Liver (tissue), 9 donors: ENCODE measurements around the gene CAPNS2. TPM values are rescaled to one million over a fixed set of nuclear protein-coding genes. Genes with fewer than 3 reads are reported as not detected.
"Not testable (repeated sequence)": the region's sequence is repeated elsewhere in the genome, so short reads cannot be mapped to it uniquely, and the experiment has no call there.

ENCODE experiments used
- DNase-seq: peaks from one replicate; pipeline ENCODE4 v3.0.0-alpha.2; 2017; ENCODE audit warnings: low spot score
- H3K27ac ChIP-seq, 2 donors: one replicate each; pipeline ENCODE4 v1.7.0; 2013; ENCODE audit warnings: inconsistent platforms in 2 of 2, low read length in 2 of 2, control low read depth in 1 of 2, low read depth in 1 of 2, mild to moderate bottlenecking in 1 of 2
- H3K27me3 ChIP-seq, 4 donors: one replicate each; pipeline versions ENCODE4 v1.6.1 to v1.7.0; 2013; ENCODE audit warnings: low read length in 3 of 4, inconsistent platforms in 1 of 4, mild to moderate bottlenecking in 1 of 4, moderate library complexity in 1 of 4; ENCODE audit not compliant: control insufficient read depth in 4 of 4, insufficient read depth in 4 of 4
- H3K36me3 ChIP-seq, 4 donors: one replicate each; pipeline versions ENCODE4 v1.6.1 to v1.7.0; 2013; ENCODE audit warnings: low read length in 3 of 4, mild to moderate bottlenecking in 3 of 4, low read depth in 1 of 4, moderate library complexity in 1 of 4; ENCODE audit not compliant: control insufficient read depth in 4 of 4, insufficient read depth in 3 of 4
- H3K4me1 ChIP-seq, 4 donors: one replicate each; pipeline versions ENCODE4 v1.6.1 to v1.7.0; 2013; ENCODE audit warnings: low read length in 3 of 4, mild to moderate bottlenecking in 3 of 4, moderate library complexity in 1 of 4; ENCODE audit not compliant: control insufficient read depth in 4 of 4, insufficient read depth in 4 of 4
- H3K4me3 ChIP-seq, 3 donors: one replicate each; pipeline versions ENCODE4 v1.6.1 to v1.7.0; 2013; ENCODE audit warnings: low read length in 3 of 3, control low read depth in 1 of 3, low read depth in 1 of 3, mild to moderate bottlenecking in 1 of 3
- H3K9ac ChIP-seq, 2 donors: one replicate each; pipeline ENCODE4 v1.7.0; 2013; ENCODE audit warnings: low read length in 2 of 2, mild to moderate bottlenecking in 2 of 2, moderate library complexity in 2 of 2, control low read depth in 1 of 2, low read depth in 1 of 2
- H3K9me3 ChIP-seq, 4 donors: one replicate each; pipeline versions ENCODE4 v1.6.1 to v1.7.0; 2013; ENCODE audit warnings: low read length in 3 of 4; ENCODE audit not compliant: control insufficient read depth in 4 of 4
- CTCF ChIP-seq: fragments of 150-350 bp; IDR thresholded peaks from 2 replicates; pipeline ENCODE4 v1.5.1; 2017; ENCODE audit warnings: improper control_type of control experiment, low read depth, low read length; ENCODE audit not compliant: missing input control
- EGR1 ChIP-seq, 2 donors: IDR thresholded peaks; 2 replicates each; pipeline ENCODE4 v1.6.1; 2016 to 2018; ENCODE audit warnings: antibody characterized with exemption in 2 of 2, low read depth in 2 of 2
- FOXA1 ChIP-seq: IDR thresholded peaks from 2 replicates; pipeline ENCODE4 v1.6.1; 2016; ENCODE audit warnings: antibody characterized with exemption
- FOXA2 ChIP-seq: IDR thresholded peaks from 2 replicates; pipeline ENCODE4 v1.6.1; 2016; ENCODE audit warnings: antibody characterized with exemption
- GABPA ChIP-seq, 2 donors: IDR thresholded peaks in 1 of 2; conservative IDR thresholded peaks in 1 of 2; 2 replicates each; pipeline ENCODE4 v1.6.1; 2016; ENCODE audit warnings: antibody characterized with exemption in 2 of 2, mild to moderate bottlenecking in 1 of 2, moderate library complexity in 1 of 2
- HNF4A ChIP-seq, 2 donors: conservative IDR thresholded peaks; 2 replicates each; pipeline ENCODE4 v1.6.1; 2016; ENCODE audit warnings: antibody characterized with exemption in 2 of 2, mild to moderate bottlenecking in 2 of 2
- HNF4G ChIP-seq: IDR thresholded peaks from 2 replicates; pipeline ENCODE4 v1.6.1; 2016; ENCODE audit warnings: antibody characterized with exemption
- JUND ChIP-seq, 2 donors: IDR thresholded peaks; 2 replicates each; pipeline ENCODE4 v1.6.1; 2016; ENCODE audit warnings: antibody characterized with exemption in 2 of 2
- MAX ChIP-seq: IDR thresholded peaks from 2 replicates; pipeline ENCODE4 v1.6.1; 2016; ENCODE audit warnings: antibody characterized with exemption
- RXRA ChIP-seq, 2 donors: IDR thresholded peaks; 2 replicates each; pipeline ENCODE4 v1.6.1; 2017 to 2018; ENCODE audit warnings: antibody characterized with exemption in 2 of 2, mild to moderate bottlenecking in 1 of 2
- SP1 ChIP-seq: IDR thresholded peaks from 2 replicates; pipeline ENCODE4 v1.6.1; 2018; ENCODE audit warnings: antibody characterized with exemption, mild to moderate bottlenecking
- TAF1 ChIP-seq: conservative IDR thresholded peaks from 2 replicates; pipeline ENCODE4 v1.6.1; 2016; ENCODE audit warnings: antibody characterized with exemption, mild to moderate bottlenecking
- YY1 ChIP-seq: IDR thresholded peaks from 2 replicates; pipeline ENCODE4 v1.6.1; 2016; ENCODE audit warnings: antibody characterized with exemption, mild to moderate bottlenecking
- WGBS: extraction: QIAGEN DNeasy Blood & Tissue Kit; methylation state at CpG from one replicate; pipeline ENCODE4 v1.1.7; 2013; 5-methylcytosine and 5-hydroxymethylcytosine counted together
- polyA plus RNA-seq, 2 donors: library from polyadenylated mRNA; stranded (reverse) in 1 of 2; unstranded in 1 of 2; fragments of 200-250 nt in 1 of 2; fragments of >200 nt in 1 of 2; fragmentation: Nextera tagmentation in 1 of 2; extraction: Ambion mirVana in 1 of 2; gene quantifications; one replicate each; pipeline versions ENCODE4 v1.2.1 to v1.2.3, GENCODE V29; 2013 to 2015
- total RNA-seq, 2 donors: library from RNA; depleted of rRNA; stranded (reverse); fragments of >200 nt; gene quantifications; one replicate each; pipeline ENCODE4 v1.2.3, GENCODE V29; 2014
- TF ChIP-seq, protein P1 (sequence below): IDR thresholded peaks from 2 replicates; pipeline ENCODE4 v1.6.1; 2016; ENCODE audit warnings: antibody characterized with exemption
- donor health status: healthy.
- donor health status: healthy.
- donor health status: healthy.
- donor health status: healthy.
- donor health status: healthy.

Gene CAPNS2
- total and polyA plus RNA-seq, 4 donors = 0.33 to 0.42 TPM; not detected in 2

DNA sequence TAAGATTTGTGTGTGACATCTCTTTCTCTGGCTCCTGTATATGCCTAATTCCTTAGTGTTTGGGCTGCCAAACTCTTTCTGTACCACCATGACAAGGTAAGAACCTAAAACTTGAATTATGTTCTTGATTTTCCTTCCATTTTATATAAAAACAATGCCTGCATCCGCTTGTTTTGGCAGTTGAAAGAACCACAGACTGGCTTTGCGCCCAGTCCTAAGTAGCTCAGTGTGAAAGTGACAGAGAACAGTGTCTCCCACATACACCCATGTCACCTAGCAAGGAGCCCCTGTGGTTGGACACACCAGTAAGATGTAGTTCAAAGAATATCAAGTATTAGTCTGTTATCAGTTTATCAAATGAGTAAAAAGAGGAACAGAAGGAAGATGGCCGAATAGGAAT lies 48.6 kb downstream of the CAPNS2 start:
- no peaks in the 10 kb centered on the region for H3K4me1 ChIP-seq
- no peak overlapping the region for H3K4me3 ChIP-seq
- DNase-seq = no peak
- no peak overlapping the region for H3K27ac ChIP-seq
- H3K9ac ChIP-seq = no peak overlapping the region
- H3K9me3 ChIP-seq = no peaks in the 10 kb centered on the region
- H3K27me3 ChIP-seq = no peaks in the 10 kb centered on the region
- no peaks in the 10 kb centered on the region for H3K36me3 ChIP-seq
- 81% methylated on average over 3 of the region's 3 CpGs for WGBS
- TF ChIP-seq GABPA (IDR thresholded peaks at IDR 0.05 in 1 of 2, conservative IDR thresholded peaks at IDR 0.05 in 1 of 2) (no peak), JUND (IDR thresholded peaks at IDR 0.05) (no peak), CTCF (no peak), HNF4A (conservative IDR thresholded peaks at IDR 0.05) (no peak), HNF4G (no peak), YY1 (no peak), EGR1 (IDR thresholded peaks at IDR 0.05; ENCODE audit: low read depth in 2 of 2) (no peak), RXRA (IDR thresholded peaks at IDR 0.05) (no peak), SP1 (no peak), FOXA2 (no peak), FOXA1 (no peak), MAX (no peak), TAF1 (no peak)
- TF ChIP-seq, protein P1, sequence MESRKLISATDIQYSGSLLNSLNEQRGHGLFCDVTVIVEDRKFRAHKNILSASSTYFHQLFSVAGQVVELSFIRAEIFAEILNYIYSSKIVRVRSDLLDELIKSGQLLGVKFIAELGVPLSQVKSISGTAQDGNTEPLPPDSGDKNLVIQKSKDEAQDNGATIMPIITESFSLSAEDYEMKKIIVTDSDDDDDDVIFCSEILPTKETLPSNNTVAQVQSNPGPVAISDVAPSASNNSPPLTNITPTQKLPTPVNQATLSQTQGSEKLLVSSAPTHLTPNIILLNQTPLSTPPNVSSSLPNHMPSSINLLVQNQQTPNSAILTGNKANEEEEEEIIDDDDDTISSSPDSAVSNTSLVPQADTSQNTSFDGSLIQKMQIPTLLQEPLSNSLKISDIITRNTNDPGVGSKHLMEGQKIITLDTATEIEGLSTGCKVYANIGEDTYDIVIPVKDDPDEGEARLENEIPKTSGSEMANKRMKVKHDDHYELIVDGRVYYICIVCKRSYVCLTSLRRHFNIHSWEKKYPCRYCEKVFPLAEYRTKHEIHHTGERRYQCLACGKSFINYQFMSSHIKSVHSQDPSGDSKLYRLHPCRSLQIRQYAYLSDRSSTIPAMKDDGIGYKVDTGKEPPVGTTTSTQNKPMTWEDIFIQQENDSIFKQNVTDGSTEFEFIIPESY = no peak

- not testable (repeated sequence) for H3K27ac ChIP-seq, H3K9me3 ChIP-seq, H3K27me3 ChIP-seq, H3K9ac ChIP-seq, H3K4me1 ChIP-seq, H3K4me3 ChIP-seq, H3K36me3 ChIP-seq, DNase-seq
- 86% methylated on average over 11 of the region's 11 CpGs for WGBS
Observed at GRCh38 chr16:55615670-55616069, 49.2 kb downstream of the CAPNS2 start.

Other genes with a start within 250 kb of the CAPNS2 start
- gene IRX6, start 242.5 kb upstream of the CAPNS2 start, total RNA-seq = not detected
- gene IRX6, start 242.5 kb upstream of the CAPNS2 start, polyA plus RNA-seq = not detected
- gene MMP2, start 87.5 kb upstream of the CAPNS2 start, total RNA-seq = 1 to 10 TPM; 4.6 to 6.3 TPM
- 1 to 10 TPM; 2.8 to 6.0 TPM for gene MMP2, start 87.5 kb upstream of the CAPNS2 start, polyA plus RNA-seq
- 1 to 10 TPM; 4.1 to 4.2 TPM for gene LPCAT2, start 57.6 kb upstream of the CAPNS2 start, total RNA-seq
- gene LPCAT2, start 57.6 kb upstream of the CAPNS2 start, polyA plus RNA-seq = 1 to 10 TPM in 1 of 2 donors, under 1 TPM in 1; 0.96 to 1.2 TPM
- under 1 TPM in 1 of 2 donors, not detected in 1; under 0.01 TPM for gene SLC6A2, start 89.3 kb downstream of the CAPNS2 start, total RNA-seq
- gene SLC6A2, start 89.3 kb downstream of the CAPNS2 start, polyA plus RNA-seq = under 1 TPM; 0.07 to 0.10 TPM